Jurkat, Clone E6-1 (cell line): ENCODE data around the gene ACKR3.

Source experiments
- DNase-seq: peaks from one replicate; pipeline ENCODE4 v3.0.0-alpha.2; 2011; ENCODE audit warnings: low read depth, low spot score
- H3K4me3 ChIP-seq: 2 replicates; pipeline ENCODE4 v1.5.1; 2011; ENCODE audit warnings: mild to moderate bottlenecking, low read length, control low read depth, moderate library complexity

The ACKR3 gene

GRCh38 chr2:236565212-236565611 is 4.4 kb upstream of the ACKR3 start:
- no peak for DNase-seq
- no peak overlapping the region for H3K4me3 ChIP-seq

GRCh38 chr2:236565879-236566402 is 3.7 kb upstream of the ACKR3 start:
- no peak for DNase-seq
- H3K4me3 ChIP-seq = no peak overlapping the region

GRCh38 chr2:236566596-236566995 is 3.0 kb upstream of the ACKR3 start:
- no peak for DNase-seq
- H3K4me3 ChIP-seq = no peak overlapping the region

GRCh38 chr2:236568068-236568921 is 1.3 kb upstream of the ACKR3 start:
- H3K4me3 ChIP-seq = no peak overlapping the region
- DNase-seq = no peak

GRCh38 chr2:236568922-236569572 is 578 bp upstream of the ACKR3 start:
- no peak for DNase-seq

GRCh38 chr2:236570081-236570868 is 650 bp downstream of the ACKR3 start:
- no peak for DNase-seq
- no peak overlapping the region for H3K4me3 ChIP-seq

More at GRCh38 chr2:236568922-236569572, 578 bp upstream of the ACKR3 start:
- H3K4me3 ChIP-seq = no peak overlapping the region

GRCh38 chr2:236571145-236571544 is 1.5 kb downstream of the ACKR3 start:
- H3K4me3 ChIP-seq = no peak overlapping the region
- no peak for DNase-seq

GRCh38 chr2:236572482-236572881 is 2.9 kb downstream of the ACKR3 start:
- DNase-seq = no peak
- H3K4me3 ChIP-seq = no peak overlapping the region

- no peak for DNase-seq
- no peak overlapping the region for H3K4me3 ChIP-seq
These were observed 3.7 kb downstream of the ACKR3 start for GRCh38 chr2:236573066-236573929.

GRCh38 chr2:236574000-236574399 is 4.4 kb downstream of the ACKR3 start:
- no peak for DNase-seq
- H3K4me3 ChIP-seq = no peak overlapping the region

GRCh38 chr2:236574424-236575145 is 5.0 kb downstream of the ACKR3 start:
- H3K4me3 ChIP-seq = no peak overlapping the region
- DNase-seq = no peak

- DNase-seq = no peak
- H3K4me3 ChIP-seq = no peak overlapping the region
These were observed 5.9 kb downstream of the ACKR3 start for GRCh38 chr2:236575510-236575909.

GRCh38 chr2:236576087-236576486 is 6.5 kb downstream of the ACKR3 start:
- H3K4me3 ChIP-seq = no peak overlapping the region
- no peak for DNase-seq

- no peak overlapping the region for H3K4me3 ChIP-seq
- no peak for DNase-seq
These were observed 7.3 kb downstream of the ACKR3 start for GRCh38 chr2:236576953-236577352.

- no peak overlapping the region for H3K4me3 ChIP-seq
- no peak for DNase-seq
These were observed 8.1 kb downstream of the ACKR3 start for GRCh38 chr2:236577481-236578410.

- H3K4me3 ChIP-seq = no peak overlapping the region
- DNase-seq = no peak
These were observed 8.8 kb downstream of the ACKR3 start for GRCh38 chr2:236578411-236578846.
